ENCODE data around the gene SPEF2. TPM values are rescaled to one million over a fixed set of nuclear protein-coding genes. Genes with fewer than 3 reads are reported as not detected.

SPEF2 gene
- total RNA-seq, 1 donor from 2014 or later = 9.9 TPM

DNA sequence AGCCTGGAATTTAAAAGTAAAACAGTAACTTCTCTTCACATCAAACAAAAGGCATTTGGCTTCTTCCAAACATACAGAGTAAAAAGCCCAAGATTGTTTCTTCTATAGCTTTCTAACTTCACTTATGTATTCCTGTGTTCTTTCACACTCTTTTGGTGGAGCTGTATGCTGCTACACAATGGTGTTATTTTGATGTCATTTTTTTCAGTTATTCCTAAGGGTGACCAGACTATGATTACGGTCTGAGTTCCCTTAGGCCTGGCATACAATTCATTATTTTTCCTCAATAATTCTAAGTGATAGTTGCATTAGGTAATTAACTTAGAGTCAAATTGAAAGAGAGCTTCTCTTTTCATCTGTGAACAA, 172.8 kb downstream of the SPEF2 start:
- Histone ChIP-seq H3K27me3 (no peaks in the 10 kb centered on the region), H3K27ac (no peak overlapping the region), H3K4me1 (no peaks in the 10 kb centered on the region), H3K4me3 (no peak overlapping the region), H3K9me3 (no peaks in the 10 kb centered on the region), H3K36me3 (no peaks in the 10 kb centered on the region)
- TF ChIP-seq, protein P1, sequence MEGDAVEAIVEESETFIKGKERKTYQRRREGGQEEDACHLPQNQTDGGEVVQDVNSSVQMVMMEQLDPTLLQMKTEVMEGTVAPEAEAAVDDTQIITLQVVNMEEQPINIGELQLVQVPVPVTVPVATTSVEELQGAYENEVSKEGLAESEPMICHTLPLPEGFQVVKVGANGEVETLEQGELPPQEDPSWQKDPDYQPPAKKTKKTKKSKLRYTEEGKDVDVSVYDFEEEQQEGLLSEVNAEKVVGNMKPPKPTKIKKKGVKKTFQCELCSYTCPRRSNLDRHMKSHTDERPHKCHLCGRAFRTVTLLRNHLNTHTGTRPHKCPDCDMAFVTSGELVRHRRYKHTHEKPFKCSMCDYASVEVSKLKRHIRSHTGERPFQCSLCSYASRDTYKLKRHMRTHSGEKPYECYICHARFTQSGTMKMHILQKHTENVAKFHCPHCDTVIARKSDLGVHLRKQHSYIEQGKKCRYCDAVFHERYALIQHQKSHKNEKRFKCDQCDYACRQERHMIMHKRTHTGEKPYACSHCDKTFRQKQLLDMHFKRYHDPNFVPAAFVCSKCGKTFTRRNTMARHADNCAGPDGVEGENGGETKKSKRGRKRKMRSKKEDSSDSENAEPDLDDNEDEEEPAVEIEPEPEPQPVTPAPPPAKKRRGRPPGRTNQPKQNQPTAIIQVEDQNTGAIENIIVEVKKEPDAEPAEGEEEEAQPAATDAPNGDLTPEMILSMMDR (IDR thresholded peaks at IDR 0.05) = no peak
- intact Hi-C loops (cut with DNase I) = no loop called here
- DNase-seq (no peak), ATAC-seq (no peak)

DNA sequence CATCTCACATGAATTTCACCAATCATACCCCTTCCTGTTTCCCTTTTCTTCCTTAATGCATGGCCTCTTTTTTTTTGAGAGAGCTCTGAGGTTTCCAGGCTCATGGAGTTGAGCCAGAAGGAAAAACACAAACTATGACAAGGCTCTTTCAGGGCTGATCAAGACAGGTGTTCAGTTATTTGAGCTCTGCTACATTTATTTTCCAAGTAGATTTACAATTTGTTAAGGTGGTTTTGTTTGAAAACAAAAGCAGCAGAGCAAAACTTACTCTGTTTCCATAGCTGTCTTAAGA, 176.6 kb downstream of the SPEF2 start:
- no peaks in the 10 kb centered on the region for H3K9me3 ChIP-seq
- no peak overlapping the region for H3K27ac ChIP-seq
- intact Hi-C loops (cut with DNase I) = no loop called here
- TF ChIP-seq, protein P1 (IDR thresholded peaks at IDR 0.05) = no peak
- H3K4me3 ChIP-seq = no peak overlapping the region
- no peaks in the 10 kb centered on the region for H3K4me1 ChIP-seq
- DNase-seq = no peak
- no peaks in the 10 kb centered on the region for H3K36me3 ChIP-seq
- H3K27me3 ChIP-seq = no peaks in the 10 kb centered on the region
- ATAC-seq = no peak

DNA sequence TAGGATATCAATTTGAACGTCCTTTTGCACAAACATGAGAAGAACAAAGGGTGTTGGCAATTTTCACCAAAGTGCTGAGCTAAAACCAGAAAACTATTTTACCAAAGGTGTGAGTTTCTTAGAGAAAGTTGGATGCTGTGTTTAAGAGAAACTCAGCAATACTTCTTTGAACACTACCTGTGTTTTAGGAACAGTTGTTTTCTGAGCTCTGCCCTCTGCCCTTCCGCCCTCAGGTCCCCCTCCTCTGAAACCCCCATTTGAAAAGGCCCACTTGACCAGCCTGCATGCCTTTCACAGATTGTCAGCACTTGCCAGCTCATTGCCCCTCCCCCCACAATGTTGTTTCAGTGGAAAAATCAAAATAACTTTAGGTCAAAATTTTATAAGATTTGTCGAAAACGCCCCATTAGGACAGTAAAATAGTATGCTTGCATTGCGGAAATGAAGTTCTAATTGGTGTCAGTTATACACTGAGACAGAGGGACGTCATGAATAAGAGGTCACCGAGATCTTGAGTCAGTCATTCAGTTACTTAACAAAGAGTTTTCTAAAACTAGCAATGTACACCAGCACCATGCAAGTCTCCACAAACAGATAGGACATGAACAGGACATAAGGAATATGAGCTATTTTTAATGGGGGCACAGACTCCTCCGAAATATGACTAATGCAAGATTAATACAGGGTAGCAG, 177.2 kb downstream of the SPEF2 start:
- ATAC-seq = no peak
- intact Hi-C loops (cut with DNase I) = no loop called here

DNA sequence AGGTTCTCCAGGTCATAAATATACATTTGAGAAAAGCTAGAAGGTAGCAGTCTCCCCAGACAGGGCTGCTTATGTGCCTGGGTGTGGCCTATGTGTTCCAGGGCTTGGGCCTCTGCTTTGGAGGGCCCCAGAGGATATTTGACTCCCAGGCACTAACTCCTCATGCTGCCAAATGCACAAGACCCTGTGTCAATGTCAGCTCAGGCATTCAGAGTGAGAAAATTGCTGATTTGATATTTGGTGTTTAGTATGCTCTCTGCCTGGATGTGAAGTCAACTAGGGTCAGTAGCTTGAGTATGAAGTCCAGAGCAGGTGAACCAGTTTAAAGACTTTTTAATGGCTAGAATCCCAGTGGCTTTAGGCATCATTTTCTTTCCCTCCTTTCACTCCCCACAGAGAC, 181.5 kb downstream of the SPEF2 start:
- TF ChIP-seq, protein P1 (IDR thresholded peaks at IDR 0.05) = no peak
- no peak overlapping the region for H3K27ac ChIP-seq
- intact Hi-C loops (cut with DNase I) = no loop called here
- no peaks in the 10 kb centered on the region for H3K36me3 ChIP-seq
- ATAC-seq = no peak
- no peaks in the 10 kb centered on the region for H3K27me3 ChIP-seq
- peaks cover 3% of the 10 kb centered on the region for H3K4me1 ChIP-seq
- no peaks in the 10 kb centered on the region for H3K9me3 ChIP-seq
- no peak overlapping the region for H3K4me3 ChIP-seq
- no peak for DNase-seq

More for the DNA sequence above, 177.2 kb downstream of the SPEF2 start:
- H3K9me3 ChIP-seq = no peaks in the 10 kb centered on the region
- H3K36me3 ChIP-seq = no peaks in the 10 kb centered on the region
- H3K4me1 ChIP-seq = no peaks in the 10 kb centered on the region
- no peak overlapping the region for H3K27ac ChIP-seq
- H3K4me3 ChIP-seq = no peak overlapping the region
- TF ChIP-seq, protein P1 (IDR thresholded peaks at IDR 0.05) = no peak
- H3K27me3 ChIP-seq = no peaks in the 10 kb centered on the region
- no peak for DNase-seq

DNA sequence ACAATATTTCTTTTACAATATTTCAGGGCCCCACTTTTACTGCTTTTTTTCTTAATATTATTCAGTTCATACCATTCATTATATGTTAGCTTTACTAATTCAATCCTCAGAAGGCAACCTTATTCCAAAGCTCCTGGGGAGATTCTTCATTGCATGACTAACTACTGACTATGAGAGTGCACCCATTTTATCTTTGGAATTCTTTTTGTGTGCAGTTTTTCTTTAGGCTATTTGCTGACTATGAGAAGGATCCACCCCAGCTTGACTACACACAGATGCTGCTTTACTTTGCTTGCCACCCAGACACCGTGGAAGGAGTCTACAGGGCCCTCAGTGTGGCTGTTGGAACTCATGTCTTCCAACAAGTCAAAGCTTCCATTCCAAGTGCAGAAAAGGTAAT, 182.1 kb downstream of the SPEF2 start:
- intact Hi-C loops (cut with DNase I) = no loop called here
- no peaks in the 10 kb centered on the region for H3K27me3 ChIP-seq
- DNase-seq (no peak), ATAC-seq (no peak)
- peaks cover 3% of the 10 kb centered on the region for H3K4me1 ChIP-seq
- TF ChIP-seq, protein P1 (IDR thresholded peaks at IDR 0.05) = no peak
- no peaks in the 10 kb centered on the region for H3K9me3 ChIP-seq
- no peaks in the 10 kb centered on the region for H3K36me3 ChIP-seq
- H3K4me3 ChIP-seq = no peak overlapping the region
- no peak overlapping the region for H3K27ac ChIP-seq

DNA sequence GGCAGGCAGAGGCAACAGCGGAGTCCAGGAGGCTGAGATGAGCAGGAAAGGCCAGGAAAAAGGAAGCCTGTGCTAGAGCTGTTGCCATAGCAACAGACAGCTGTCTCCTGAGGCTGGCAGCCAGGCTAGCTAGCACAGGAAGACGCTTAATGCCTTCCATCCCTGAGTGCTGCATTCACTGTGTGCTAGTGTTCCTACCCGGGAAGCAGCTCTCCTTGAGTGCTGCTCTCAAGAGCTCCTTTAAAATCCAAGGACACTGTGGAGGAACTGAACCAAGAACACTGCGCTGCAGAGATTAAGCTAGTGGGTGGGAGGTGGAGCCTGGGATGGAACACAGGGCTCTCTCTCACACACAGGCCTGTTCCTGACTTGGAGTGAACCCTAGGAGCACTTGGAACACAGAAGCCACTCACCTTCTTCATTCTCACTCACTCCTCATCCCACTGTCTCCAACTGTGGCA, 185.6 kb downstream of the SPEF2 start:
- Histone ChIP-seq H3K27ac (no peak overlapping the region), H3K9me3 (no peaks in the 10 kb centered on the region), H3K27me3 (no peaks in the 10 kb centered on the region), H3K4me1 (peaks cover 3% of the 10 kb centered on the region), H3K36me3 (no peaks in the 10 kb centered on the region), H3K4me3 (no peak overlapping the region)
- ATAC-seq (peak; percentile 61), DNase-seq (no peak)
- TF ChIP-seq, protein P1 (IDR thresholded peaks at IDR 0.05) = no peak
- intact Hi-C loops (cut with DNase I) = no loop called here

Data from upper lobe of right lung (tissue), 1 donor.